ENCODE results near the gene PKD2L1.

DNA sequence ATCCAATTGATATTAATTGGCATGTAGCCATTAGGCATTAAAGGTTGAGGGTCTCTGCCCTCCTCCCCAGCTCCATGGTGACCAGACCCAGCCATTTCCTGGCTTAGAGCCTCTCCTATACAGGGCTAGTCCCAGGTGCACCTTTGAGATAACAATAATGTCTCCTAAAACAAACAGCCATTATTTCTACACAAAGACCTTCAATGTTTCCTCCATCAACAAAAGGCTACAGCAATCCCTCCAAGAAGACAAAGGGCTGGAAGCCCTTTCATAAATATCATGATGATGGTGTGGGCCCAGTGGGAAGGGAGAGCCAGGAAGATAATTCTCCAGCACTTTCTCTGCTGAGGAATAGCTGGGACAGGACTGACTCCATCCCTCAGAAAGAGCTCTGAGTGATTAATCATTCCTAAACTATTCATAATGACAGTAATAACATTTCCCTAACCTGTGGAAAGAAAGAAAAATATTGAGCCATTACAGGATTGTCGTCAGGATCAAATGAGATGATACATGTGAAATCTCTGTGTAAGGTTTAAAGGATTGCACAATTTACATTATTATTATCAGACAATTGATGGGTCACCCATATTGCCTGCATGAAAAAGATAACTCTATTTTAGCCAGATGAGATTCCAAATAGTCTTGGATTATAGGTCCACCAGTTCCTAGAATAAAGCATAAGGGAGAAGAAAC lies 10.2 kb downstream of the PKD2L1 start:
- TF ChIP-seq, protein P1, sequence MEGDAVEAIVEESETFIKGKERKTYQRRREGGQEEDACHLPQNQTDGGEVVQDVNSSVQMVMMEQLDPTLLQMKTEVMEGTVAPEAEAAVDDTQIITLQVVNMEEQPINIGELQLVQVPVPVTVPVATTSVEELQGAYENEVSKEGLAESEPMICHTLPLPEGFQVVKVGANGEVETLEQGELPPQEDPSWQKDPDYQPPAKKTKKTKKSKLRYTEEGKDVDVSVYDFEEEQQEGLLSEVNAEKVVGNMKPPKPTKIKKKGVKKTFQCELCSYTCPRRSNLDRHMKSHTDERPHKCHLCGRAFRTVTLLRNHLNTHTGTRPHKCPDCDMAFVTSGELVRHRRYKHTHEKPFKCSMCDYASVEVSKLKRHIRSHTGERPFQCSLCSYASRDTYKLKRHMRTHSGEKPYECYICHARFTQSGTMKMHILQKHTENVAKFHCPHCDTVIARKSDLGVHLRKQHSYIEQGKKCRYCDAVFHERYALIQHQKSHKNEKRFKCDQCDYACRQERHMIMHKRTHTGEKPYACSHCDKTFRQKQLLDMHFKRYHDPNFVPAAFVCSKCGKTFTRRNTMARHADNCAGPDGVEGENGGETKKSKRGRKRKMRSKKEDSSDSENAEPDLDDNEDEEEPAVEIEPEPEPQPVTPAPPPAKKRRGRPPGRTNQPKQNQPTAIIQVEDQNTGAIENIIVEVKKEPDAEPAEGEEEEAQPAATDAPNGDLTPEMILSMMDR (IDR thresholded peaks at IDR 0.05) = no peak
- TF ChIP-seq POLR2A (IDR thresholded peaks at IDR 0.05) = no peak
